Stimulated activated CD4-positive, alpha-beta T cell treated with anti-CD3 and anti-CD28 coated beads, Interleukin-15, amount 100 ng/mL, for 48 hours (primary cell): ENCODE data around the gene CD2BP2.
A peak's percentile ranks its signal among the peaks of the same experiment; 100 is the strongest.
"Not testable (repeated sequence)": the region's sequence is repeated elsewhere in the genome, so short reads cannot be mapped to it uniquely, and the experiment has no call there.

Experiments used
- DNase-seq, 2 donors: peaks; one replicate each; pipeline ENCODE4 v3.0.0-alpha.2; 2020; ENCODE audit warnings: low read depth in 2 of 2

The CD2BP2 gene

DNA sequence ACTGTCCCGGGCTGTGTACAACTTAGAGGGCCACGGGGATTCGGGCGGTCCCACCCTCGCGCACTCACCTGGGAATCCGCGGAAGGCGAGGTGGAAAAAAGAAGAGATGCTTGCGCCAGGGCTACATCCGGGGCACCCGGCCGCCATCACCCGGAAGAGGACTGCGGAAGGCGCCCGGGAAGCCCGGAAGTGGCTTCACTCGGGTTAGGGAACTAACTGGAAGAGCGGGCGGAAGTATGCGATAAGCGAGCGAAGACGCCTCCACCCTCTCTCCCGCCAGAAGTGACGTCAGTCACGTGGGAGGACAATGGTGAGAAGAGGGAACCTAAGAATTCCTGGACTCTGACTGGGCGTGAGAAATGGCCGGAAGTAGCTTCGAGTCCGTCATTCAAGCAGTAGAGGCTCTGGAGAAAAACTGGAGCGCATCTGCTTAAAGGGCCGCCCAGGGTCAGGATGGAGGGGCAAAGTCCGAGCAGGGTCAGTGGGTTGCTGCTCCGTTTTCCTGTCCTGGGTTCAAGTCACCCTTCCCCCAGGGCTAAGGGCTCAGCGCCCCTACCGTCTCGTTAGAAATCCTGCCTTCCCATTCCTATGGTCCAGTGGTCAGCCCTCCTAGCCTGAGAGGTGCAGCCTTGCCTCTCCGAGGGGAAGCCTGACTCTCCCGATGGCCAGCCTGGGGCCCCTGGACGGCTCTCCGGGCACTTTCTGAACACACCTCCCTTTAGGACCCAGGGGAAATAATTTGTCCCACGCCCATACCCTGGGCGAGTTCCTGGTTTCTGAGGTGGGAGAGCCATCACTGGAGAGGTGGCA is at the start of gene CD2BP2:
Gene CD2BP2, minus strand, starts transcription at position 165 of the 810 bp plus-strand sequence. CDS start 627 bp downstream, outside the sequence.
- peak; percentile 85 to 89 for DNase-seq

DNA sequence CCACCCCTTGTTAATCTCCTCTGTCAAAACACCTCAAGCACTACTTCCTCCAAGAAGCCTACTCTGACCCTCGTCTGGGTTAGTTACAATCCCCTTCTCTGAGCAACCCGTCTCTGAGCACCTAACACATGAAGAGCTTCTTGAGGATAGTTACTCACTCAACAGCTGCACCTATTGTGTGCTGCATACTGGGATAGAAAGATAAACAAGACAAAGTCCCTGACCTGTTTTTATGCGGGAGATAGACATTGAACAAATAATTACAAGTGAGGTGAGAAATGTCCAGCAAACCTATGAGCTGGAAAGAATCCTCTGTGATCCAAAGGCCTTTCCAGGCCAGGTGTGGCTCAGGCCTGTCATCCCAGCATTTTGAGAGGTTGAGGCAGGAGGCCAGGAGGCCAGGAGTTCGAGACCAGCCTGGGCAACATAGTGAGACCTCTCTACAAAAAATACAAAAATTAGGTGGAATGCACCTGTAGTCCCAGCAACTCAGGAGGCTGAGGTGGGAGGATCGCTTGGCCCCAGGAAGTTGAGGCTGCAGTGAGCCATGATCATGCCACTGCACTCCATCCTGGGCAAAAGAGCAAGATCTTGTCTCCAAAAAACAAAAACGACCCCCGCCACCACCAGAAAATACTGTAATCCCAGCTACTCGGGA is 46.8 kb upstream of the CD2BP2 start:
- no peak for DNase-seq

DNA sequence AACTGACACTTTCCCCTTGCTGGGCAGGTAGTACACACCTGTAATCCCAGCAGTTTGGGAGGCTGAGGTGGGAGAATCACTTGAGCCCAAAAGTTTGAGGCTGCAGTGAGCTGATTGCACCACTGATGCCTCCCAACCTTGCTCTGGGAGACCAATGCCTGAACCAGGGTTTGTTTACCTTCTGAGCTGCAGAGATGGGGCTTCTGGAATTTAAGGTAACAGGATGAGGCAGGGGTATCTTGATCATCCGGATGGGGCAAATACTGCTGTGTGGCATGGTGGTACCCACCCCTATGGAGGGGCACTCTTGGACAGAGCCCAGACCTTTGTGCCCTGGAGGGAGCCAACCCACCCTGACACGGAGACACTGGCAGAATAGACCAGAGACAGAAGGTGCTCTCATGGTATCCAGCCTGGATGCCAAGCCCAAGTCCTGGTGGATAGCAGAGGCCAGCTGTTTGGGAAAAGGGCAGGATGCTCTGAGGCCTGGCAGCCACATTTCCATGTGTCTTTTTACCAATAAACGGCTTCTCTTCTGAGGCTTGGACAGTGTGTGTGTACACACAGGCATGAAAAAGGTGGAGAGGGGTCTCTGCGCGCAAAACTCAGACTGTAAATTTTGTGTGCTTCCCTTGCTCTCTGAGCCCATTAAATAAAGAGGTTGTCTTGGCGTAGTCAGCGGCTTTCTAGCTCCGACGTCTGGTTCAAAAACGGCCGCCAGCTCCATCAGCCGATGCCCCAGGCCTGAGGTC is 44.5 kb upstream of the CD2BP2 start:
- no peak for DNase-seq

DNA sequence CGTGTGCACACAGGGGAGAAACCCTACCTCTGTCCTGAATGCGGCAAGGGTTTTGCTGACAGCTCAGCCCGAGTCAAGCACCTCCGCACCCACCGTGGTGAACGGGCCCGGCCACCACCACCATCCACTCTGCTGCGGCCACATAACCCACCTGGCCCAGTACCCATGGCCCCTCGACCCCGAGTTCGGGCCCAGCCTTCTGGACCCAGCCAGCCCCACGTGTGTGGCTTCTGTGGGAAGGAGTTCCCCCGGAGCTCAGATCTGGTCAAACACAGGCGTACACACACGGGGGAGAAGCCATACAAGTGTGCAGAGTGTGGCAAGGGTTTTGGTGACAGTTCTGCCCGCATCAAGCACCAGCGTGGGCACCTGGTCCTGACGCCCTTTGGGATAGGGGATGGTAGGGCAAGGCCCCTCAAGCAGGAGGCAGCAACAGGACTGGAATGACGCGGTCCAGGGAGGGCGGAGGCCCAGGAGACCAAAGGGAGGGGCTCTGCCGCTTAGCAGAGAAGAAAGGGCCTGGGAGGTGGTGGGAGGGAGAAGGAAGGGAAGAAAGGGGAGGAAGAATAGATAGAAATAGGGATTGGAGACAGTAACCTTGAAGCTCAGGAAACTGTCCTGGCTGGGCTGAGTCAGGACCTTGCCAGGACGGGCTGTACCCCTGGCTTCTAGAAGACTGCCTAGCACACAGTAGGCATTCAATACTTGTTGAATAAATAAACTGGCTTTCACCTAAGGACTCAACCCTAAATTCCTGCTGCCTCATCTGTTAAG is 43.7 kb upstream of the CD2BP2 start:
- DNase-seq: no peak

DNA sequence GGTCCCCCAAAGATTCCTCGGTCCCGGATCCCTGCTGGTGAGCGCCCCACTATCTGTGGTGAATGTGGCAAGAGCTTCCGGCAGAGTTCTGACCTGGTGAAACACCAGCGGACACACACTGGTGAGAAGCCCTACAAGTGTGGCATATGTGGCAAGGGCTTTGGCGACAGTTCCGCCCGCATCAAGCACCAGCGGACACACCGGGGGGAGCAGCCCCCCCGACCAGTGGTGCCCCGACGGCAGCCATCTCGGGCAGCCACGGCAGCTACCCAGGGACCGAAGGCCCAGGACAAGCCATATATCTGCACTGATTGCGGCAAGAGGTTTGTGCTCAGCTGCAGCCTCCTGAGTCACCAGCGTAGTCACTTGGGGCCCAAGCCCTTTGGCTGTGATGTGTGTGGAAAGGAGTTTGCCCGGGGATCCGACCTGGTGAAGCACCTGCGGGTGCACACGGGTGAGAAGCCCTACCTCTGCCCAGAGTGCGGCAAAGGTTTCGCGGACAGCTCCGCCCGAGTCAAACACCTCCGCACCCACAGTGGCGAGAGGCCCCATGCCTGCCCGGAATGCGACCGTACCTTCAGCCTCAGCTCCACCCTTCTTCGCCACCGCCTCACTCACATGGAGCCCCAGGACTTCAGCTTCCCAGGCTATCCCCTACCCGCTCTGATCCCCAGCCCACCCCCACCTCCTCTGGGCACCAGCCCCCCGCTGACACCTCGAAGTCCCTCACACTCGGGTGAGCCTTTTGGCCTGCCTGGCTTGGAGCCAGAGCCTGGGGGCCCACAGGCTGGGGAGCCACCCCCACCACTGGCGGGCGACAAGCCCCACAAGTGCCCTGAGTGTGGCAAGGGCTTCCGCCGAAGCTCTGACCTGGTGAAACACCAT is 42.9 kb upstream of the CD2BP2 start:
- DNase-seq: no peak

DNA sequence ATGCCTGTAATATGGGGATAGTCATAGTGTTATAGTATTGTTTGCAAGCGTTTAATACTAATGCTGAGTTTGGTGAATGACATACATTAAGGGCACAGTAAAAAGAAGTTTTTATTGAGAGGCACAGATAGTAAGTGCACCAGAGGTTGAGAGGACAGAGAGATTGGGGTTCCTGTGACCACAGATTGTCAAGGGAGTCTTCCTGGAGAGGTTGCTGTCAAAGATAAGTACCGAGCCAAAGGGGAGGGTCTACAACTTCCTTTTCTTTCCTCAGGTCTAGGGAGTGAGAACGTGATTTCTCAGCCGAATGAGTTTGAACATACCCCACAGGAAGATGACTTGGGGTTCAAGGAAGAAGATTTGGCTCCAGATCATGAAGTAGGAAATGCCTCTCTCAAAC is 41.9 kb upstream of the CD2BP2 start:
- DNase-seq: no peak

DNA sequence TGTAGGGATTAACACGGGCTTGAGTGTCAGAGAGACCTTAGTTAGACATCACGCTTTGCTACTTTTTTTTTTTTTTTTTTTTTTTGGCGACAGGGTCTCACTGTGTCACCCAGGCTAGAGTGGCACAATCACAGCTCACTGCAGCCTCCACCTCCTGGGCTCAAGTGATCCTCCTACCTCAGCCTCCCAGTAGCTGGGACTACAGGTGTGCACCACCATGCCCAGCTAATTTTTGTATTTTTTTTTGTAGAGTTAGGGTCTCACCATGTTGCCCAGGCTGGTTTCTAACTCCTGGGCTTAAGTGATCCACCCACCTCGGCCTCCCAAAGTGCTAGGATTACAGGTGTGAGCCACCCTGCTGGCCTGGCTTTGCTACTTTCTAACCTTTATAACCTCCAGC is 41.5 kb upstream of the CD2BP2 start:
- not testable (repeated sequence) for DNase-seq

DNA sequence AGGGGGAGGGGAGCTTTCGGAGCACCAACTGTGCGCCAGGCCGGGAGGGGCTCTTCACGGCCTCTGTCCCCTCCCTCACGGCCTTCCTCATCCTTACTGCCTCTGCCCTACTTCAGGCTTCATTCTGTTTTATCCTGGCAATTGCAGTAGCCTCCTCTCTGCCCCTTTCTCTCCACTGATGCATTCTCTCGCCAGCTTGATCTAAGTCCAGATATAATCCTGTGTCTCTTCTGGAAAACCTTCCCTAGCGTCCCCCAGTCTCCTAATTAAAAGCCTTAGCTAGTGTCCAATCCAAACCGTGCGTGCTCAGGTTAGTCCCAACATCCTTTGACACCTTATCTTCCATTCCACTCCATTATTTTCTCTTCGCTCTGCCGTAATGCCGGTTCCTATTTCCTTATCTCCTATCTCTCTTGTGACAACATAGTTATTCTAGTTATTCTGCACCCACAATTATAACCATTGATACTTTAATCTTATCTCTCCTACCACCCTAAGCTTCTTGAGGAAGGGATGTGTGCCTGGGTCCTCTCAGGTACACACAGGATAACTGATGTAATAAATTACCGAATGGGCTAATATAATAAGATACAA is 41.0 kb upstream of the CD2BP2 start:
- no peak for DNase-seq

DNA sequence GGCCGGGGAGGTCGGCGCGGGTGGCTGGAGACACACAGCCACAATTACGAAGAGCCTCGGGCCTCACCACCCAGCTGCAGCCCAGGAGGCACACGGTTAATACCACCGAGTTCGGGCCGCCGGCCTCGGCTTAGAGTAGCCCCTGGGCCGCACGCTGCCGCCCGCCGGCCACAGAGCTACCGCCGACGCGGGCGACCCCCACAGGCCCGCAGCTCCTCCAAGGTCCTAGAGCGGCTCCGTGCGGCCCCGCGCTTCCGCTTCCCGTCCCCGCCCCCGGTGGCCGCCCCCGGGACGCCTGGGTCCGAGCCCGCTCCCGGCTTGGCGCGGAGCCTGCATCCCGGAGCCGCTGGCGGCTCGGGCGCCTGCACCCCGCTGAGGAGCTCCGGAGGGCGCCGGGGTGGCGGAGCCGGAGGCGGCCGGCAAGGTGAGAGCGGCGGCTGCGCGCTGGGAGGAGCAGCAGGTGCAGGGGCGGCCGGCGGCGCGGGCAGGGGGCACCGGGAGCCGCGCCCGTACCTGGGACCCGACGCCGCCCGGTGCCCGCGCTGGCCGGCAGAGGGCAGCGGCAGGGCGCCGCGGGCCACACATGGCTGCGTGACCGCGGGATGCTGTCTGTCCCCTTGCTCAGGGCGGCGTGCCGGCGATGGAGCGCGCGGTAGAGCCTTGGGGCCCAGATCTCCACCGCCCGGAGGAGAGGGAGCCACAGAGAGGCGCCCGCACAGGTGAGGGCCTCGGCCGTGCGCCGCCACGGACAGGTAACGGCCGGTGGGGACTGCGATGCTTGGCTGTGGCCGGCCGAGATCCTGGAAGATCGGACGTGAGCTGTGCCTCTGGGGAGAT is 40.3 kb upstream of the CD2BP2 start, which contains the start of gene ZNF48:
Gene ZNF48, plus strand, starts transcription at position 266 of the 837 bp plus-strand sequence. Its CDS starts 375 bp downstream, at position 641.
- peak in 1 of 2 donors; percentile 36 for DNase-seq

DNA sequence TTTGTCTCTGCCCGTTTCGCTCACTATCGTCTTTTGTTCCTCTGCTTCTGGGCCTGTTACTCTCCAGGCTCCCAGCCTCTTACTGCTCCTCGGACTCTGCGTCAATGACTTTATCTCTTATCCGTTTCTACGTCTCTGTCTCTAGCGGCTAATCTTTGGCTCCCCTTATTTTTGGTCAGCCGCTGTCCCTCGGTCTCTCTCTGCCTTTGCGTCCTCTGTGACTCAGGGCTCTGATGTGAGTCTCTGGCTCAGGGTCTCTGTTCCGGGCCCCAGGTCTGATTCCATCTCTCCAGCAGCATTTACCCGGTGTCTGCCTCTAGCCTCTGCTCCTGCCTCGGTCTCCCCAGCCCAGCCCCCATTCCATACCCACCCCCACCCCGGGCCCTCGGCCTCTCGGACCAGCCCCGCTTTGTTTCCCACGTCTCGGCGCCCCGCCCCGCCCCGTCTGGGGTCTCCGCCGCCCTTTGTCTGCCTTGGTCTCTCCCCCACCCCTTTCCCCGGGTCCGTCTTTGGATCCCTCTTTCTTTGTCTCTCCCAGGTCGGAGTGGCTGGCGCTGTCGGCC is 39.6 kb upstream of the CD2BP2 start:
- no peak for DNase-seq

DNA sequence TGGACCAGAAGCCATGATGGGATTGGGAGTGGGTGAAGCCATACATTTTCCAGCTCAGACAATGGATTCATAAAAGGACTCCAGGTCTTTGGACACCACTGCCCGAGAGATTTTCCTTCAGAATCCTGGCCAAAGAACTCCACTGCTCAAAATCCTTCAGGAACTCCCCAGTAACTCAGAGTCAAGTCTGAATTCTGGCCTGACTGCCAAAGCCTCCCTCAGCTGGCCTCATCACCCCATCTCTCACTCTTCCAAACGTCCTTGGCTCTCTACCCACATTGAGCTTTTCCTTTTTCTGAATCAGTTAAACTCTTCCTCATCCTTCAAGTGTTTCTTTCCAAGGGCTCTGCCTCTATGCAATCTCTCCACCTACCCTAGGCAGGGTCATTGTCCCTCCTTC is 28.4 kb upstream of the CD2BP2 start:
- DNase-seq: no peak

DNA sequence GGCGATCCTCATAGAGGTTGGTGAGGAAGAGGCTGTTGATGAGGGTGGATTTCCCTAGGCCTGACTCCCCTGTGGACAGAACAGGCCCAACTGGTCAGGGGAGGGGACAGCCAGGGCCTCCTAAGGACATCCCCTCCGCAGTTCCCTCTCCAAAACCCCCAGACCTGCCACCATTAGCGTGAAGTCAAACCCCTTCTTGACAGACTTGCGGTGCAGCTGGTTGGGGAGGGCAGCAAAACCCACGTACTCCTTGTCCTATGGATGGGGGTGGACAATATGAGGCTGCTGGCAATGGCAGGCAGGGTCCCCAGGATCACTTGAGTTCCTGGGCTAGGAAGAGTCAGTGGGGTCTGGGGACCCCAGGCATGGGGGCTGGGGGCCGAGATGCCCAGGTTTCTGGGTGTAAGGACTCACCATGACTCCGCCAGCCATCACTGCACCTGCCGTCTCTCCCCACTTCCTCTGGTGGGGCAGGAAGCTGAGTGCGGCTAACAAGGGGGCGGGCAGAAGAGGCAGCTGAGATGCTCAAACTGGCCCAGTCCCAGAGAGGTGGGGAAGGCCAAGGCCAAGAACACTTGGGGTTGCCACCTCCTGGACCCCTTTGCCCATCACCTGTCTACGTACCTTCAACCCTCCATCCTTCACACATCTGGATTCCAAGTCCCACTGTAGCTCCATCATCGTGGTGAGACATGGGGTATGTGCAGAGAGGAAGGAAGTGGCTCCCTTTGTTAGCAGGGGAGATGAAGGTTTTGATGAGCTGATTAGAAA is 27.2 kb upstream of the CD2BP2 start, which contains the start of gene SEPTIN1:
Gene SEPTIN1, minus strand, starts transcription at position 451 of the 771 bp plus-strand sequence. Its CDS starts 19 bp downstream, at position 432.
- peak; percentile 64 to 79 for DNase-seq

DNA sequence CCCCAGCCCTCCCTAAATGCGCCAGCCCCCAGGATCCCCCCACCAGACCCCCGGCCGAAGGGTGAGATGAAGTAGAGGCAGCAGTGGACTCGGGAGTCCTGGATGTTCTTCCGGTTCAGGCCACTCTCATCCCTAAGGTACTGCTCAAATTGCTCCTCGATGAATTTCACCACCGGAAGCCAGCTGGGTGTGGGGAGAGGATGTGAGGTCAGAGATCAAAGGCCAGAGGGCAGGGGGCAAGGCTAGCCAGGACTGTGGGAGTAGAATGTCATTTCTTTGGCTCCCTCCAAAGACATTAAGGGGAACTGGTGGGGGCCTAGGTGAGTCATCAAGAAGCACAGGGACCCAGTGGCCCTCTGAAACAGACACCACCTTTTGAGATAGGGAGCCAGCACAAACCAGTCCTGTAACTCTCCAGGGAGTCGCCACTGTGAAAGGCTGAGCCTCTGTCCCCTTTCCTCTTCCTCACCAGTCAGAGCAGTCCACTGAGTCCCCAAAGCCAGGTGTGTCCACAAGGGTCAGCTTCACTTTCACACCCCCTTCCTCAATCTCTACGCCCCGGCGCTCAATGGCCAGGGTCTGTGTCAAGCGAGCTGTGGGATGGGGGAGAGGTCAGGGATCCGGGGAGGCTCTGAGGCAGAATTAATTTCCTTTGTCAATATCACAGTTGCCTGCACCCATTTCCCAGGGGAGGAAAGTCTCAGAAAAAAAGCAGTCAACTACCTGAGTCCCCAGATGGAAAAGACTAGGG is 26.4 kb upstream of the CD2BP2 start:
- DNase-seq: no peak

DNA sequence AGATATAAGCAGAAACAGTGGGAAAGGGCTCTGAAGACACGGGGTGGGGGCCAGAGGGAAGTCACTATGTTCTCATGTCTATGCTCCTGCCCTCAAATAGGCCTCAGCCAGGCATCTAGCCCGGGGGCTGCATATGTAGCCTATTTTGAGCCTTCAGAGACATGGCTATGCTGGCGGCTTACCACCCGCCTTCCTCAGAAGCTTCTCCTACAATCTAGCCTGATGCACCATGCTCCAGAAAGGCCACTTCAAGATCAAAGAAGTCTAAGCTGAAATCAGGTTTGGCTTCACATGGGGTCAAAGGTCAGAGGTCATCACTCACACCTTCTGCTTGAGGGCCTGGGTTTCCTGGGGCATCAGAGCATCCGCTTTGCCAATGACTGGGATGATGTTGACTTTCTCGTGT is 25.7 kb upstream of the CD2BP2 start:
- DNase-seq: no peak

DNA sequence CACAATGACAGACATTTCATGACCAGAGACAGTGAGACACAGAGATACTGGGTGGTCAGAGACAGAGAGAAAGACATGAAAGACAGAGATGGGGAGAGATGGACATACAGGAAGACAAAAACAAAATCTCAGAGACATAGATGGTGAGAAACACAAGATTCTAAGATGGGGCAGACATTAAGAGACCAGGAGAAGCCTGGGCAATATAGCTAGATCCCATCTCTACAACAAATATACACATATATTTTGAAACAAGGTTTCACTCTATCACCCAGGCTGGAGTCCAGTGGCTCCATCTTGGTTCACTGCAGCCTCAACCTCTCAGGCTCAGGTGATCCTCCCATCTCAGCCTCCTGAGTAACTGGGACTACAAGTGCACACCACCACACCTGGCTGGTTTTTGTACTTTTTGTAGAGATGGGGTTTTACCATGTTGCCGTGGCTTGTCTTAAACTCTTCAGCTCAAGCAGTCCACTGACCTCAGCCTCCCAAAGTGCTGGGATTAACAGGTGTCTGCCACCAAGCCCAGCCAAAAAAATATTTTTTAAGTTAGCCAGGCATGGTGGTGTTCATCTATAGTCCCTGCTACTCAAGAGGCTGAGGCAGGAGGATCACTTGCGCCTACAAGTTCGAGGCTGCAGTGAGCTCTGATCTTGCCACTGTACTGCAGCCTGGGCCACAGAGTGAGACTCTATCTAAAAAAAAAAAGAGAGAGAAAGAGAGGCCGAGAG is 25.1 kb upstream of the CD2BP2 start:
- DNase-seq: no peak

DNA sequence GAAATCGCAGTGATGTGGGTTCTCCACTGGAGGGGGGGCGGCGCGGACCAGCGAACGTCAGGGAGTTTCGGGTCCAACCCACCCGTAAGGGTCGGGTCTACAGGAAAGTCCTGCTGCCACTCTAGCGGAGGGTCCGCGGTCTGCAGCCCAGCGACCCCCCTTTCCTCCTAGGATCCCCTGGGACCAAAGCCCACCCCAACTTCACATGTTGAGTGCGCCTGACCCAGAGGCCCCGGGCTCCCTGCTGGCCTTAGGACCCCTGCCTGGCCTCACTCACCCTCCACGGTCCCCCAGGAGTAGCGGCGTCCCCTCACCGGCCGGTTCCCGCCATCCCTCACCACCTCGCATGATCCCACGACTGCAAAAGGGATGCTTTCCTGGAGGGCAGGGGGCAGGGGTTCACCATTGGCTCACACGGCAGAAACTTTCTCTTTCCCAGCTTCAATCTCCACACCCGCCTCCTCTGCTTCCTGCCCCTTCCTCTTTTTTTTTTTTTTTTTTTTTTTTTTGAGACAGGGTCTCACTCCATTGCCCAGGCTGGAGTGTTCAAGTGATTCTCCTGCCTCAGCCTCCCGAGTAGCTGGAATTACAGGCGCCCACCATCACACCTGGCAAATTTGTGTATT is 24.2 kb upstream of the CD2BP2 start:
- DNase-seq: no peak
